ENCODE data around the gene CBX1.
A peak's percentile ranks its signal among the peaks of the same experiment; 100 is the strongest.
"Not testable (repeated sequence)": the region's sequence is repeated elsewhere in the genome, so short reads cannot be mapped to it uniquely, and the experiment has no call there.

The CBX1 gene

GRCh38 chr17:48036693-48037035 lies 64.6 kb downstream of the CBX1 start:
- no peak for FAIRE-seq

DNA sequence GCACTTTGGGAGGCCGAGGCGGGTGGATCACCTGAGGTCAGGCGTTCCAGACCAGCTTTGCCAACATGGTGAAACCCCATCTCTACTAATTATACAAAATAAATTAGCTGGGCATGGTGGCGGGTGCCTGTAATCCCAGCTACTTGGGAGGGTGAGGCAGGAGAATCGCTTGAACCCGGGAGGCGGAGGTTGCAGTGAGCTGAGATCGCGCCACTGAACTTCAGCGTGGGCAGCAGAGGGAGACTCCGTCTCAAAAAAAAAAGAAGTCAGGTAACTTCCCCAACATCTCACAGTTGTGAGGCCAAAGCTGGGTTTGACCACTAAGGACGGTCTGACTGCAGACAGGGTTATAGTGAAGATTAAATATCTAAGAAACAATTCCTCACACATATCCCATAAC lies 66.5 kb downstream of the CBX1 start:
- FAIRE-seq; DNase-seq (ENCODE audit: extremely low spot score, insufficient read length, low read depth): not testable (repeated sequence)

More at GRCh38 chr17:48036693-48037035, 64.6 kb downstream of the CBX1 start:
- no peak for DNase-seq (ENCODE audit: extremely low spot score, insufficient read length, low read depth)

GRCh38 chr17:48031966-48032365 lies 69.3 kb downstream of the CBX1 start:
- DNase-seq (ENCODE audit: extremely low spot score, insufficient read length, low read depth) (no peak), FAIRE-seq (no peak)

- DNase-seq (ENCODE audit: extremely low spot score, insufficient read length, low read depth) (no peak), FAIRE-seq (no peak)
These were observed 70.7 kb downstream of the CBX1 start for GRCh38 chr17:48030531-48030930.

DNA sequence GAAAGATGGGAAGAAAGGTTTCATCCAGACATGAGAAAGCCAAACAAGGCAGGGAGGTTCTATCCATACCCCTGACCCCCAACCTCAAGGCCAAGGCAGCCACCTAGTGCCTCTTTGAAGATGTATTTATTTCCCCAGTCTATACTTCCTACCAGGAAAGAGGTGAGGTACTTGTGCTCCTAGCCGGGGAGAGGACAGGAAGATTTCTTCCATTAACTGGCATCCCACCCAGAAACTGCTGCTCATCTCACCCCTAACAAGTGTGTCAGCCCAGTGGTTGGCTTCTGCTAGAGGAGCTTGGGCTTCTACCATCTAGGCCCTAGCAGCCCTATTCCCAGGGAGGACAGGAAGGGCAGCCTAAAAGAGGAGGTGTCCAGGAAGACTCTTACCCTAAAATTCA lies 72.5 kb downstream of the CBX1 start:
- FAIRE-seq (no peak), DNase-seq (ENCODE audit: extremely low spot score, insufficient read length, low read depth) (no peak)

DNA sequence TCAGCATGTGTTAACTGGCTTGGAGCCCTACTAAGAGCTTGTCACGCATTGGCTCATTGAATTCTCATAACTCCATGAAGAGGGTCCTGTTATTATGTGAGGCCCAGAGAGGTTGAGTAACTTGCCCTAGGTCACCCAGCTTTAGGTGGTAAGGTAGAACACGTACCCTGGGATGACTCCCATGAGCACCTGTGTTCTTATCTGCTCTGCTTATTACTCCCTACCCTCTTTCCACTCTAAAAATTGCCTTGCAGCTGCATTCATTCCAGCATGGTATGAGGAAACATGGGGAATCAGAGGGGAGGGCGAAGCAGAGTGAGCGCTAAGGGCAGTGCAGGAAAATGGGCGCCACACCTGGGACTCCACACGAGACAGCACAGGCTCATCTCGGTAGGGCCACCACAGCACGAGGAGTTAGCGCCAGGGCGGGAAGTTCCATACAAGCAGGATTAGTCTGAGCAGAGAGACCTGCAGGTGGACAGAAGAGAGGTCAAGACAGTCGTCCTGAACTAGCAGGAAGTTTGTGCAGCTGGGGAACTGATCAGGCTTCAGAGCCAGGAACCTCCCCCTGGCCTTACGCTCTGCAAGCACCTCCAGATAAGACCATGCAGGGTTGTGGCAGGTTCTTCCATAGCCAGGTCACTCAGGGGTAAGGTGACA lies 73.8 kb downstream of the CBX1 start:
- DNase-seq (ENCODE audit: extremely low spot score, insufficient read length, low read depth): no peak
- no peak for FAIRE-seq

GRCh38 chr17:48026502-48027321 lies 74.6 kb downstream of the CBX1 start:
- FAIRE-seq (peak; percentile 73), DNase-seq (ENCODE audit: extremely low spot score, insufficient read length, low read depth) (no peak)

- FAIRE-seq (no peak), DNase-seq (ENCODE audit: extremely low spot score, insufficient read length, low read depth) (no peak)
These were observed 75.3 kb downstream of the CBX1 start for GRCh38 chr17:48025904-48026501.

DNA sequence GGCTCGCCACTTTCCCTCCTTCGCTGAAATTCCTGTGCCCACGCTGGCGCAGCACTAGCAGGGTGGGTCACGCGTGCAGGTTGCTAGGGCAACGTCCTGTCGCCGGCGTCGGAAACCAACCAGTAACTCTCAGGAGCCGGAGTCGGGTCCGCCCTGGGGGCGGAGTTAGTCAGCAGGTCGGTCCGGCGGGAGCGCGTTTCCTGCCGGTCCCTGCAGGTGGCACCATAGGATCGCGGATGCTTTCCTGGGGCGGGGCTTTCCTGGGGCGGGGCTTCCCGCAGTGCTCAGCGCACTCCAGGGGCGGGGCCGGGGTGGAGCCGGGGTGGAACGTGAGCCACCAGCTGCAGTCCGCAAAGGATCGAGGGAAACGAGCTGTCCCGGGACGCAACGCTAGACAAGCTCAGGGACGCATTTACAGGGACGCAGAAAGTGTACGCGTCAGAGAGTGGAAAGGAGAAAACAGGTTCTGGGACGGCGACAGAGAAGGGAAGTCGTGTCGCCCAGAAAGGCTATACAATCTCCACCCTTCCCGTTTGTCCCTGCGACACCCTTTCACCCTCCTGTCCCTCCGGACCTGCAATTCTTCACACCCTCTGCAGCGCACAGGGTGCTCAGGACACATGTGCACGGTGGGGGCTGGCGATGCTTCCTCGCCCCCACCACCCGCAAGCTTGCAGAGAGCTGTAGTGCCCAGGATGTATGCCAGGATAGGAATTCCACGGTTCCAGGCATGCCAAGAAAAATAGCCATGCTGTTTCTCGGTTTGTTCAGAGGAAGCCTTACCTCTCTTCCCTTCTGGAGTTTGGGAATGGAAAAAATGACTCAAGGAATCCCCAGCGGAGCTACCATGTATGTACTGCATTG lies 76.0 kb downstream of the CBX1 start:
- peak; percentile 93 for DNase-seq (ENCODE audit: extremely low spot score, insufficient read length, low read depth)
- peak; percentile 96 for FAIRE-seq

- no peak for DNase-seq (ENCODE audit: extremely low spot score, insufficient read length, low read depth)
- peak; percentile 42 for FAIRE-seq
These were observed 76.9 kb downstream of the CBX1 start for GRCh38 chr17:48024149-48025039.

DNA sequence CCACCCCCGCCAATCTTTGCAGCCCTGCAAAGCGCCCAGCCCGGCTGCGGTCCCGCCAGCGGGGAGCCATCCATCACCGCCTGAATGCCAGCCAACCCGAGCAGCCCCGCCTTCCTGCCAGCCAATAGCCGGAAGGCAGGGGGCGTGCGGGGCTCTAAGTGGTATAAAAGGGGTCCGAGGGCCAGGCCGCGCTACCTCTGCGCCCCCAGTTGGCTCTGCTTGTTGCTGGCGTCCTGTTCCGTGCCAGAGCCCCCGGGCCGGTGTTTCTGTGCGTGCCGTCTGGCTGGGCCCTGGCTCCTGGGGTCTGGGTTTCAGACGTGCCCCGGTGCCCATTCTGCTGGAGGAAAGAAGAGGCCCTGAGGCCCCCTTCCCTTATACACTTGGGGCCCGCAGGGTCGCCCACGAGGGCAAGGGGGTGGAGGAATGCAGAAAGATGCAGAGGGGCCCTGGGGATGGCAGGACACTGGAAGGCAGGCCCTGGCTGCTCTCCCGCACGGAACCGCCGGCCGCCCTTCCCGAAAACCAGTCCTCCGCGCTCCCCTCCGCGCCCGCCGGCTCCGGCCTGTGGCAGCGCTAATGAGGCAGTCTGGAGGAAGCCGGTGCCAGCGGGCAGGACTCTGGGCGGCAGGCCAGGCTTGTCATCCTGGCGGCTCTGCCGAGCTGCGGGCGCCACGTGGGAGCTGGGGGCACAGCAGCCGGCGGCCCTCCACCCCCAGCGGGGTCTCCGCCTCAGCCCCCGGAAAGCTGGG lies 77.7 kb downstream of the CBX1 start:
- DNase-seq (ENCODE audit: extremely low spot score, insufficient read length, low read depth): no peak
- no peak for FAIRE-seq

GRCh38 chr17:48022901-48023300 lies 78.4 kb downstream of the CBX1 start:
- FAIRE-seq (no peak), DNase-seq (ENCODE audit: extremely low spot score, insufficient read length, low read depth) (no peak)

DNA sequence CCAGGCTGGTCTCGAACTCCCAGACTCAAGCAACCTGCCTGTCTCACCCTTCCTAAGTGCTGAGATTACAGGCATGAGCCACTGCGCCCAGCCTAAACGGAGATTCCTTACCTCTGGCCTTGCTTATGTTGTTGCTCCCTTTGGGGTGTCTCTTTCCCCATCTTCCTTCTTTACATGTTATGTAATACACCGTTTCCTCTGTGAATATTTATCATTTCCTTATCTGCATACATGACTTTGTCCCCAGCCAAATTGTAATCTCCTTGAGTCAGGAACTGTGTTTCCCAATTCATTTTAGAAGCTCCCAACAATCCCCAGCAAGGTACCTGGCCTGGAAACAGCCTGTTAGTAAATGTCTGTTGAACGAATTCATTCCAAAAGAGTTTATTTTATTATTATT lies 79.3 kb downstream of the CBX1 start:
- no peak for FAIRE-seq

More for the DNA sequence above, 79.3 kb downstream of the CBX1 start:
- DNase-seq (ENCODE audit: extremely low spot score, insufficient read length, low read depth): no peak
